WTC11 (cell line): ENCODE measurements around the gene PDE11A. TPM values are rescaled to one million over a fixed set of nuclear protein-coding genes. Genes with fewer than 3 reads are reported as not detected.

Source experiments
- ATAC-seq: fragments of 200-7000 bp; cut with Tn5 transposase; 2 replicates; pipeline ENCODE4 v1.10.0; 2021; ENCODE audit warnings: mild to moderate bottlenecking, moderate library complexity
- CTCF ChIA-PET: fragments of 300-600 bp; sonication (Branson Sonifier 250); formaldehyde crosslinking; loops from one replicate; lab custom pipeline; 2021; ENCODE audit warnings: antibody characterized with exemption; lab: Charles Lee
- POLR2A ChIA-PET: fragments of 350-600 bp; sonication (Branson Sonifier 250); formaldehyde crosslinking; loops from one replicate; lab custom pipeline; 2021; ENCODE audit warnings: antibody characterized with exemption; lab: Charles Lee
- DNase-seq: peaks from one replicate; pipeline ENCODE4 v3.0.0; 2021; ENCODE audit warnings: low spot score
- H3K27ac Mint-ChIP-seq: 2 replicates; pipeline ENCODE4 v1.8.0; 2021; ENCODE audit warnings: mixed read lengths
- H3K27me3 Mint-ChIP-seq: 2 replicates; pipeline ENCODE4 v1.8.0; 2021; ENCODE audit warnings: low read depth, mild to moderate bottlenecking, moderate library complexity, mixed read lengths
- H3K36me3 Mint-ChIP-seq: 2 replicates; pipeline ENCODE4 v1.8.0; 2021; ENCODE audit warnings: mixed read lengths
- H3K4me1 Mint-ChIP-seq: 2 replicates; pipeline ENCODE4 v1.8.0; 2022; ENCODE audit warnings: mixed read lengths
- H3K4me3 Mint-ChIP-seq: 2 replicates; pipeline ENCODE4 v1.8.0; 2021; ENCODE audit warnings: mild to moderate bottlenecking, moderate library complexity, mixed read lengths
- H3K9me3 Mint-ChIP-seq: 2 replicates; pipeline ENCODE4 v1.8.0; 2021; ENCODE audit warnings: mixed read lengths
- CREM ChIP-seq: sonication (generic); formaldehyde crosslinking; IDR thresholded peaks from 2 replicates; pipeline ENCODE4 v1.8.1; 2022; ENCODE audit warnings: mild to moderate bottlenecking, missing genetic modification reagents, moderate library complexity
- FOXK1 ChIP-seq: sonication (generic); formaldehyde crosslinking; IDR thresholded peaks from 2 replicates; pipeline ENCODE4 v1.8.0; 2022; ENCODE audit warnings: mild to moderate bottlenecking, moderate library complexity, missing genetic modification reagents
- HMGA2 ChIP-seq: fragments of 250-450 bp; sonication (Bioruptor Pico); IDR thresholded peaks from 2 replicates; pipeline ENCODE4 v1.4.0; 2021; ENCODE audit warnings: mild to moderate bottlenecking, moderate library complexity
- MLX ChIP-seq: sonication (generic); formaldehyde crosslinking; IDR thresholded peaks from 2 replicates; pipeline ENCODE4 v1.8.1; 2023; ENCODE audit warnings: mild to moderate bottlenecking, missing genetic modification reagents, moderate library complexity
- NR3C1 ChIP-seq: sonication (generic); formaldehyde crosslinking; conservative IDR thresholded peaks from 2 replicates; pipeline ENCODE4 v1.8.1; 2023; ENCODE audit warnings: low read depth, mild to moderate bottlenecking, missing genetic modification reagents
- PRRX2 ChIP-seq: fragments of 250-450 bp; sonication (Bioruptor Pico); IDR thresholded peaks from 2 replicates; pipeline ENCODE4 v1.8.0; 2021; ENCODE audit warnings: mild to moderate bottlenecking
- STAT6 ChIP-seq: sonication (generic); formaldehyde crosslinking; conservative IDR thresholded peaks from 2 replicates; pipeline ENCODE4 v1.8.1; 2023; ENCODE audit warnings: mild to moderate bottlenecking, low read depth, missing genetic modification reagents, moderate library complexity
- TP53 ChIP-seq: sonication (generic); formaldehyde crosslinking; IDR thresholded peaks from 2 replicates; pipeline ENCODE4 v1.8.1; 2023; ENCODE audit warnings: mild to moderate bottlenecking, missing genetic modification reagents
- ZNF138 ChIP-seq: sonication (generic); formaldehyde crosslinking; conservative IDR thresholded peaks from 2 replicates; pipeline ENCODE4 v1.8.1; 2022; ENCODE audit warnings: mild to moderate bottlenecking, moderate library complexity, missing genetic modification reagents
- total RNA-seq: library from RNA; stranded (reverse); gene quantifications from 3 replicates; pipeline ENCODE4 v1.2.3, GENCODE V29; 2021
- TF ChIP-seq, protein P1 (sequence below): sonication (generic); formaldehyde crosslinking; IDR thresholded peaks from 2 replicates; pipeline ENCODE4 v1.8.1; 2022; ENCODE audit warnings: mild to moderate bottlenecking, missing genetic modification reagents, moderate library complexity, borderline replicate concordance
- TF ChIP-seq, protein P2 (sequence below): fragments of 250-450 bp; sonication (Bioruptor Pico); IDR thresholded peaks from 2 replicates; pipeline ENCODE4 v1.9.0; 2021; ENCODE audit warnings: mild to moderate bottlenecking
- TF ChIP-seq, protein P3 (sequence below): fragments of 250-450 bp; sonication (Bioruptor Pico); IDR thresholded peaks from 2 replicates; pipeline ENCODE4 v1.9.0; 2021; ENCODE audit warnings: mild to moderate bottlenecking, borderline replicate concordance
- TF ChIP-seq, protein P4 (sequence below): sonication (generic); formaldehyde crosslinking; IDR thresholded peaks from 2 replicates; pipeline ENCODE4 v1.8.0; 2023; ENCODE audit warnings: missing genetic modification reagents, mild to moderate bottlenecking, borderline replicate concordance

PDE11A gene
- total RNA-seq, 1 experiment from 2014 or later = 0.13 TPM

DNA sequence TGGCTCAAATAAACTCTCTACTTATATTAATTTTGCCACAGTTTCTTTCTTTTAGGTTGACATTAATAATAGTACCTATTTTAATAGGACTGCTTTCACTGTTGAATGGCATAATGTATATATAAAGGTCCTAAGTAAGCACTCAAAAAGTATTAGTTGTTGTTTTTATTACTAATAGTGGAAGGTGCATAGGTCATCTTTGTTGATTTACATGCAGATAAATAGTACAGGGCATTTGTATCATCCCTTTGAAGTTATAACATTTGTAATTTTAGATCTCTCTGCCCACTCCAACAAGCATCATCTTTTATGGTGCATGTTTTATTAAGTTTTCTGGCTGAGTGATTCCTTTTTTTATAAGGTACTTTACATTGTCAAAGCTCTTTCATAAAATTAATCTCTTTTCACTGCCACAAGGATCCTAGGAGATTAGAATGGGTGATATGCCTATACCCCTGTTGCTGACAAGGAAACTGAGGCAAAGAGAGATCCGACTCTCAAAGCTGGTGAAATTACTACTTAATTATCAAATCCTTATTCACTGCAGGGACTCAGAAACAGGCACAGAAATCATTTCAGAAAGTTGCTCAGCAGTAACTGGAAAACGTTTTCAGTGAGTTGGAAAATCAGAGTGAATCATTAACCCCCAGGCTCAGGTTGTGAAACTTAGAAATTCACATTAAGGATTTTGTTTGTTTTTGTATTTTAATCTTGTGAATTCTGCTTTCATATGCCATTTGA is 380.4 kb downstream of the PDE11A start:
- no peak for TF ChIP-seq CREM (CRISPR knock-in tag)
- TF ChIP-seq, protein P1, sequence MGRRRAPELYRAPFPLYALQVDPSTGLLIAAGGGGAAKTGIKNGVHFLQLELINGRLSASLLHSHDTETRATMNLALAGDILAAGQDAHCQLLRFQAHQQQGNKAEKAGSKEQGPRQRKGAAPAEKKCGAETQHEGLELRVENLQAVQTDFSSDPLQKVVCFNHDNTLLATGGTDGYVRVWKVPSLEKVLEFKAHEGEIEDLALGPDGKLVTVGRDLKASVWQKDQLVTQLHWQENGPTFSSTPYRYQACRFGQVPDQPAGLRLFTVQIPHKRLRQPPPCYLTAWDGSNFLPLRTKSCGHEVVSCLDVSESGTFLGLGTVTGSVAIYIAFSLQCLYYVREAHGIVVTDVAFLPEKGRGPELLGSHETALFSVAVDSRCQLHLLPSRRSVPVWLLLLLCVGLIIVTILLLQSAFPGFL (CRISPR knock-in tag) = no peak
- no peak for TF ChIP-seq TP53 (CRISPR knock-in tag)
- TF ChIP-seq HMGA2 = no peak
- TF ChIP-seq, protein P2, sequence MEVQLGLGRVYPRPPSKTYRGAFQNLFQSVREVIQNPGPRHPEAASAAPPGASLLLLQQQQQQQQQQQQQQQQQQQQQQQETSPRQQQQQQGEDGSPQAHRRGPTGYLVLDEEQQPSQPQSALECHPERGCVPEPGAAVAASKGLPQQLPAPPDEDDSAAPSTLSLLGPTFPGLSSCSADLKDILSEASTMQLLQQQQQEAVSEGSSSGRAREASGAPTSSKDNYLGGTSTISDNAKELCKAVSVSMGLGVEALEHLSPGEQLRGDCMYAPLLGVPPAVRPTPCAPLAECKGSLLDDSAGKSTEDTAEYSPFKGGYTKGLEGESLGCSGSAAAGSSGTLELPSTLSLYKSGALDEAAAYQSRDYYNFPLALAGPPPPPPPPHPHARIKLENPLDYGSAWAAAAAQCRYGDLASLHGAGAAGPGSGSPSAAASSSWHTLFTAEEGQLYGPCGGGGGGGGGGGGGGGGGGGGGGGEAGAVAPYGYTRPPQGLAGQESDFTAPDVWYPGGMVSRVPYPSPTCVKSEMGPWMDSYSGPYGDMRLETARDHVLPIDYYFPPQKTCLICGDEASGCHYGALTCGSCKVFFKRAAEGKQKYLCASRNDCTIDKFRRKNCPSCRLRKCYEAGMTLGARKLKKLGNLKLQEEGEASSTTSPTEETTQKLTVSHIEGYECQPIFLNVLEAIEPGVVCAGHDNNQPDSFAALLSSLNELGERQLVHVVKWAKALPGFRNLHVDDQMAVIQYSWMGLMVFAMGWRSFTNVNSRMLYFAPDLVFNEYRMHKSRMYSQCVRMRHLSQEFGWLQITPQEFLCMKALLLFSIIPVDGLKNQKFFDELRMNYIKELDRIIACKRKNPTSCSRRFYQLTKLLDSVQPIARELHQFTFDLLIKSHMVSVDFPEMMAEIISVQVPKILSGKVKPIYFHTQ (CRISPR knock-in tag) = no peak
- Mint-ChIP-seq H3K27ac (no peak overlapping the region), H3K27me3 (peaks cover 26% of the 10 kb centered on the region), H3K36me3 (no peaks in the 10 kb centered on the region), H3K4me3 (no peak overlapping the region), H3K9me3 (no peaks in the 10 kb centered on the region), H3K4me1 (peaks cover 8% of the 10 kb centered on the region)
- CTCF ChIA-PET = interaction anchor here (0.6 to 1.8 kb wide), 6 partner anchors 22 to 202 kb away, joined by 3 to 5 read pairs (median 4); no protein-coding TSS in a partner anchor
- DNase-seq (no peak), ATAC-seq (no peak)
- POLR2A ChIA-PET = no interaction called here

- no peaks in the 10 kb centered on the region for H3K9me3 Mint-ChIP-seq
- H3K36me3 Mint-ChIP-seq = no peaks in the 10 kb centered on the region
- no peak for DNase-seq
- H3K27ac Mint-ChIP-seq = no peak overlapping the region
- POLR2A ChIA-PET = no interaction called here
- no peak overlapping the region for H3K4me3 Mint-ChIP-seq
- no peak for TF ChIP-seq FOXK1 (CRISPR knock-in tag)
- TF ChIP-seq PRRX2 (CRISPR knock-in tag) = no peak
- no peak for TF ChIP-seq STAT6 (CRISPR knock-in tag)
- TF ChIP-seq, protein P3, sequence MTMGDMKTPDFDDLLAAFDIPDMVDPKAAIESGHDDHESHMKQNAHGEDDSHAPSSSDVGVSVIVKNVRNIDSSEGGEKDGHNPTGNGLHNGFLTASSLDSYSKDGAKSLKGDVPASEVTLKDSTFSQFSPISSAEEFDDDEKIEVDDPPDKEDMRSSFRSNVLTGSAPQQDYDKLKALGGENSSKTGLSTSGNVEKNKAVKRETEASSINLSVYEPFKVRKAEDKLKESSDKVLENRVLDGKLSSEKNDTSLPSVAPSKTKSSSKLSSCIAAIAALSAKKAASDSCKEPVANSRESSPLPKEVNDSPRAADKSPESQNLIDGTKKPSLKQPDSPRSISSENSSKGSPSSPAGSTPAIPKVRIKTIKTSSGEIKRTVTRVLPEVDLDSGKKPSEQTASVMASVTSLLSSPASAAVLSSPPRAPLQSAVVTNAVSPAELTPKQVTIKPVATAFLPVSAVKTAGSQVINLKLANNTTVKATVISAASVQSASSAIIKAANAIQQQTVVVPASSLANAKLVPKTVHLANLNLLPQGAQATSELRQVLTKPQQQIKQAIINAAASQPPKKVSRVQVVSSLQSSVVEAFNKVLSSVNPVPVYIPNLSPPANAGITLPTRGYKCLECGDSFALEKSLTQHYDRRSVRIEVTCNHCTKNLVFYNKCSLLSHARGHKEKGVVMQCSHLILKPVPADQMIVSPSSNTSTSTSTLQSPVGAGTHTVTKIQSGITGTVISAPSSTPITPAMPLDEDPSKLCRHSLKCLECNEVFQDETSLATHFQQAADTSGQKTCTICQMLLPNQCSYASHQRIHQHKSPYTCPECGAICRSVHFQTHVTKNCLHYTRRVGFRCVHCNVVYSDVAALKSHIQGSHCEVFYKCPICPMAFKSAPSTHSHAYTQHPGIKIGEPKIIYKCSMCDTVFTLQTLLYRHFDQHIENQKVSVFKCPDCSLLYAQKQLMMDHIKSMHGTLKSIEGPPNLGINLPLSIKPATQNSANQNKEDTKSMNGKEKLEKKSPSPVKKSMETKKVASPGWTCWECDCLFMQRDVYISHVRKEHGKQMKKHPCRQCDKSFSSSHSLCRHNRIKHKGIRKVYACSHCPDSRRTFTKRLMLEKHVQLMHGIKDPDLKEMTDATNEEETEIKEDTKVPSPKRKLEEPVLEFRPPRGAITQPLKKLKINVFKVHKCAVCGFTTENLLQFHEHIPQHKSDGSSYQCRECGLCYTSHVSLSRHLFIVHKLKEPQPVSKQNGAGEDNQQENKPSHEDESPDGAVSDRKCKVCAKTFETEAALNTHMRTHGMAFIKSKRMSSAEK (CRISPR knock-in tag) = no peak
- no peak for TF ChIP-seq MLX (CRISPR knock-in tag)
- TF ChIP-seq, protein P4, sequence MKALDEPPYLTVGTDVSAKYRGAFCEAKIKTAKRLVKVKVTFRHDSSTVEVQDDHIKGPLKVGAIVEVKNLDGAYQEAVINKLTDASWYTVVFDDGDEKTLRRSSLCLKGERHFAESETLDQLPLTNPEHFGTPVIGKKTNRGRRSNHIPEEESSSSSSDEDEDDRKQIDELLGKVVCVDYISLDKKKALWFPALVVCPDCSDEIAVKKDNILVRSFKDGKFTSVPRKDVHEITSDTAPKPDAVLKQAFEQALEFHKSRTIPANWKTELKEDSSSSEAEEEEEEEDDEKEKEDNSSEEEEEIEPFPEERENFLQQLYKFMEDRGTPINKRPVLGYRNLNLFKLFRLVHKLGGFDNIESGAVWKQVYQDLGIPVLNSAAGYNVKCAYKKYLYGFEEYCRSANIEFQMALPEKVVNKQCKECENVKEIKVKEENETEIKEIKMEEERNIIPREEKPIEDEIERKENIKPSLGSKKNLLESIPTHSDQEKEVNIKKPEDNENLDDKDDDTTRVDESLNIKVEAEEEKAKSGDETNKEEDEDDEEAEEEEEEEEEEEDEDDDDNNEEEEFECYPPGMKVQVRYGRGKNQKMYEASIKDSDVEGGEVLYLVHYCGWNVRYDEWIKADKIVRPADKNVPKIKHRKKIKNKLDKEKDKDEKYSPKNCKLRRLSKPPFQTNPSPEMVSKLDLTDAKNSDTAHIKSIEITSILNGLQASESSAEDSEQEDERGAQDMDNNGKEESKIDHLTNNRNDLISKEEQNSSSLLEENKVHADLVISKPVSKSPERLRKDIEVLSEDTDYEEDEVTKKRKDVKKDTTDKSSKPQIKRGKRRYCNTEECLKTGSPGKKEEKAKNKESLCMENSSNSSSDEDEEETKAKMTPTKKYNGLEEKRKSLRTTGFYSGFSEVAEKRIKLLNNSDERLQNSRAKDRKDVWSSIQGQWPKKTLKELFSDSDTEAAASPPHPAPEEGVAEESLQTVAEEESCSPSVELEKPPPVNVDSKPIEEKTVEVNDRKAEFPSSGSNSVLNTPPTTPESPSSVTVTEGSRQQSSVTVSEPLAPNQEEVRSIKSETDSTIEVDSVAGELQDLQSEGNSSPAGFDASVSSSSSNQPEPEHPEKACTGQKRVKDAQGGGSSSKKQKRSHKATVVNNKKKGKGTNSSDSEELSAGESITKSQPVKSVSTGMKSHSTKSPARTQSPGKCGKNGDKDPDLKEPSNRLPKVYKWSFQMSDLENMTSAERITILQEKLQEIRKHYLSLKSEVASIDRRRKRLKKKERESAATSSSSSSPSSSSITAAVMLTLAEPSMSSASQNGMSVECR = no peak
- TF ChIP-seq ZNF138 (CRISPR knock-in tag) = no peak
- TF ChIP-seq CREM (CRISPR knock-in tag) = no peak
- no peak for TF ChIP-seq NR3C1 (CRISPR knock-in tag)
- TF ChIP-seq, all 79 proteins: peak for 0
- Mint-ChIP-seq H3K4me1 (peaks cover 8% of the 10 kb centered on the region), H3K27me3 (peaks cover 17% of the 10 kb centered on the region)
- ATAC-seq = peak; percentile 86
- CTCF ChIA-PET = interaction anchor here (0.6 to 1.5 kb wide), 3 partner anchors 57 to 201 kb away, joined by 3 to 5 read pairs (median 4); no protein-coding TSS in a partner anchor
These were observed 381.4 kb downstream of the PDE11A start for GRCh38 chr2:177691177-177691576.
